K562 (cell line): ENCODE measurements around the gene UAP1. TPM values are rescaled to one million over a fixed set of nuclear protein-coding genes. Genes with fewer than 3 reads are reported as not detected.

Experiments used
- KLF1 ChIP-seq: fragments of 450-650 bp; IDR thresholded peaks from 2 replicates; pipeline ENCODE4 v1.6.1; 2016; ENCODE audit warnings: missing genetic modification characterization, missing compliant biosample characterization
- KLF10 ChIP-seq: fragments of 250-450 bp; sonication (Bioruptor Pico); IDR thresholded peaks from 2 replicates; pipeline ENCODE4 v1.6.1; 2021; ENCODE audit warnings: matching md5 sums
- KLF6 ChIP-seq: fragments of 250-450 bp; sonication (Bioruptor Pico); IDR thresholded peaks from 2 replicates; pipeline ENCODE4 v1.4.0; 2020; ENCODE audit warnings: mild to moderate bottlenecking, moderate library complexity, borderline replicate concordance
- MEIS2 ChIP-seq: fragments of 450-650 bp; IDR thresholded peaks from 2 replicates; pipeline ENCODE4 v1.6.1; 2014; ENCODE audit warnings: mild to moderate bottlenecking; ENCODE audit not compliant: partially characterized antibody
- NR2F6 ChIP-seq: fragments of 450-650 bp; formaldehyde crosslinking; IDR thresholded peaks from 2 replicates; pipeline ENCODE4 v1.4.0; 2020; ENCODE audit warnings: mild to moderate bottlenecking
- PRPF4 ChIP-seq: fragments of 200-400 bp; formaldehyde crosslinking; IDR thresholded peaks from one replicate; pipeline ENCODE4 v1.6.1; 2017; ENCODE audit warnings: low read length, low read depth, mild to moderate bottlenecking; ENCODE audit not compliant: insufficient read depth, poor library complexity, severe bottlenecking
- SMARCB1 ChIP-seq: IDR thresholded peaks from 2 replicates; pipeline ENCODE4 v1.6.1; 2011; ENCODE audit warnings: improper control_type of control experiment, low read depth; ENCODE audit not compliant: insufficient read length
- TAF15 ChIP-seq: fragments of 200-400 bp; formaldehyde crosslinking; IDR thresholded peaks from 2 replicates; pipeline ENCODE4 v1.6.1; 2017; ENCODE audit warnings: mild to moderate bottlenecking, low read depth, low read length, moderate library complexity
- TAL1 ChIP-seq: fragments of 450-650 bp; IDR thresholded peaks from 2 replicates; pipeline ENCODE4 v1.6.1; 2016; ENCODE audit warnings: mild to moderate bottlenecking
- YBX1 ChIP-seq: fragments of 450-650 bp; IDR thresholded peaks from 2 replicates; pipeline ENCODE4 v1.7.1; 2016; ENCODE audit warnings: mild to moderate bottlenecking
- ZNF143 ChIP-seq: sonication (generic); formaldehyde crosslinking; IDR thresholded peaks from 2 replicates; pipeline ENCODE4 v1.9.0; 2022; ENCODE audit warnings: mild to moderate bottlenecking, missing genetic modification reagents
- ZNF175 ChIP-seq: fragments of 200-800 bp; sonication (Bioruptor generic); IDR thresholded peaks from 2 replicates; pipeline ENCODE4 v1.6.1; 2016; ENCODE audit warnings: low read depth, mild to moderate bottlenecking, missing genetic modification characterization, missing compliant biosample characterization
- ZNF316 ChIP-seq: fragments of 450-650 bp; IDR thresholded peaks from 2 replicates; pipeline ENCODE4 v1.6.1; 2016
- ZNF707 ChIP-seq: fragments of 250-450 bp; sonication (Bioruptor Pico); conservative IDR thresholded peaks from 2 replicates; pipeline ENCODE4 v1.8.0; 2022; ENCODE audit warnings: inconsistent platforms, mild to moderate bottlenecking, moderate library complexity
- ZNF778 ChIP-seq: fragments of 450-650 bp; formaldehyde crosslinking; IDR thresholded peaks from 2 replicates; pipeline ENCODE4 v1.4.0; 2020; ENCODE audit warnings: mild to moderate bottlenecking, moderate library complexity
- polyA plus RNA-seq, 8 experiments: library from polyadenylated mRNA; depleted of rRNA in 4 of 8; stranded (reverse) in 5 of 8; unstranded in 3 of 8; fragments of >200 nt; fragmentation: Nextera tagmentation in 2 of 8; fragmentation: Illumina TruSeq in 1 of 8; extraction: Ambion mirVana in 2 of 8; extraction: Trizol in 1 of 8; gene quantifications; 2 replicates each; pipeline versions ENCODE4 v1.2.1 to v1.2.3, GENCODE V29; 2011 to 2014; ENCODE audit warnings: inconsistent platforms in 1 of 8, missing spikeins in 1 of 8
- total RNA-seq, 7 experiments: library from RNA; depleted of rRNA in 6 of 7; stranded (reverse); fragments of >200 nt in 6 of 7; fragmentation: Illumina TruSeq in 2 of 7; extraction: Trizol in 2 of 7; gene quantifications; 2 replicates each; pipeline versions ENCODE4 v1.2.1 to v1.2.3, GENCODE V29; 2011 to 2021; ENCODE audit warnings: low replicate concordance in 1 of 7
- TF ChIP-seq, protein P1 (sequence below), 3 experiments: fragments of 200-800 bp in 1 of 3; sonication (Bioruptor generic) in 1 of 3; sonication (generic) in 1 of 3; formaldehyde crosslinking in 1 of 3; IDR thresholded peaks; 2 replicates each; pipeline versions ENCODE4 v1.6.1 to v1.8.0; 2016 to 2022; ENCODE audit warnings: mild to moderate bottlenecking in 2 of 3, missing compliant biosample characterization in 2 of 3, missing genetic modification characterization in 2 of 3, missing genetic modification reagents in 1 of 3
- TF ChIP-seq, protein P2 (sequence below): sonication (generic); formaldehyde crosslinking; IDR thresholded peaks from 2 replicates; pipeline ENCODE4 v1.8.0; 2022; ENCODE audit warnings: mild to moderate bottlenecking, missing genetic modification reagents
- TF ChIP-seq, protein P3 (sequence below), 2 experiments: fragments of 450-650 bp; IDR thresholded peaks; 2 replicates each; pipeline ENCODE4 v1.6.1; 2016
- TF ChIP-seq, protein P4 (sequence below): sonication (generic); formaldehyde crosslinking; IDR thresholded peaks from 2 replicates; pipeline ENCODE4 v1.9.0; 2022; ENCODE audit warnings: mild to moderate bottlenecking, missing genetic modification reagents

UAP1 gene
- total and polyA plus RNA-seq, 9 of the 15 experiments (the other 6 are each of a cell fraction or from before 2014, with no cell fraction given) = 182 to 317 (median 213) TPM

DNA sequence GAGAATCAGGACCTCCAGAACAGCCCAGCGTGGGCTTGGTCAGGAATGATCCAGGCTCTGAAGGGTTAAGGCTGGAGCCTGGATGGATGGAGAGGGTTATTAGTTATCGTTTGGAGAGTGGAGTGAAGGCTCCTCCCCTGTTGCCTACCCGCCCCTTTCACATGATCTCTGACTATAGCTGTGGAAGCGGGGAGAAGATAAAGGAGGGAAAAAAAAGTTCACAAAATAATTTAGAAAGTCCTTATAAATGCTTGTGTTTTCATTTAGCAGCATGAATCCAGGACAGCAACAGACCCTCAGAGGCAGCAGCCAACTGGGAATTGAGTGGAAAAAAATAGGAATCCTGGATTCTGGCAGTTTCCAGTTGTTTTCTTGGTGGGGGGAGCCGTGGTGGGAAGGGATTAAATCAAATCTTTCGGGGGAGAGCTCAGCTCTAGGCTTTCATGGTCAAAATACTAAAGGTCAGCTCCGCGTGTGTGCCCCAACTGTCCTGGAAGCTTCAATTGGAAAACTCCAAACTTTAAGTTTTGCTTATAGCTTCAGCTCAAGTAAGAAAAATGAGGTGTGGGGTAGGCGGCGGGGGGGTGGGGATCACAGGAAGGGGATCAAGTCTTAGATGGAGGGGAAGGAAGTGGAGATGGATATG is 70.1 kb downstream of the UAP1 start (continued):
- TF ChIP-seq, protein P1, sequence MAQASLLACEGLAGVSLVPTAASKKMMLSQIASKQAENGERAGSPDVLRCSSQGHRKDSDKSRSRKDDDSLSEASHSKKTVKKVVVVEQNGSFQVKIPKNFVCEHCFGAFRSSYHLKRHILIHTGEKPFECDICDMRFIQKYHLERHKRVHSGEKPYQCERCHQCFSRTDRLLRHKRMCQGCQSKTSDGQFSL (CRISPR knock-in tag; IDR thresholded peaks at IDR 0.05) = no peak
- TF ChIP-seq, protein P1 (tag; IDR thresholded peaks at IDR 0.05) = peak in 1 of 2 experiments; percentile 64; a peak in 1 of 4 replicates
- TF ChIP-seq KLF1 (tag) = no peak
- no peak for TF ChIP-seq ZNF143 (CRISPR knock-in tag)
- no peak for TF ChIP-seq SMARCB1
- no peak; the same call in 1 of the 2 replicates for TF ChIP-seq ZNF707 (CRISPR knock-in tag)
- no peak for TF ChIP-seq TAF15
- TF ChIP-seq ZNF175 (CRISPR knock-in tag) = no peak
- TF ChIP-seq TAL1 = no peak
- TF ChIP-seq, protein P2, sequence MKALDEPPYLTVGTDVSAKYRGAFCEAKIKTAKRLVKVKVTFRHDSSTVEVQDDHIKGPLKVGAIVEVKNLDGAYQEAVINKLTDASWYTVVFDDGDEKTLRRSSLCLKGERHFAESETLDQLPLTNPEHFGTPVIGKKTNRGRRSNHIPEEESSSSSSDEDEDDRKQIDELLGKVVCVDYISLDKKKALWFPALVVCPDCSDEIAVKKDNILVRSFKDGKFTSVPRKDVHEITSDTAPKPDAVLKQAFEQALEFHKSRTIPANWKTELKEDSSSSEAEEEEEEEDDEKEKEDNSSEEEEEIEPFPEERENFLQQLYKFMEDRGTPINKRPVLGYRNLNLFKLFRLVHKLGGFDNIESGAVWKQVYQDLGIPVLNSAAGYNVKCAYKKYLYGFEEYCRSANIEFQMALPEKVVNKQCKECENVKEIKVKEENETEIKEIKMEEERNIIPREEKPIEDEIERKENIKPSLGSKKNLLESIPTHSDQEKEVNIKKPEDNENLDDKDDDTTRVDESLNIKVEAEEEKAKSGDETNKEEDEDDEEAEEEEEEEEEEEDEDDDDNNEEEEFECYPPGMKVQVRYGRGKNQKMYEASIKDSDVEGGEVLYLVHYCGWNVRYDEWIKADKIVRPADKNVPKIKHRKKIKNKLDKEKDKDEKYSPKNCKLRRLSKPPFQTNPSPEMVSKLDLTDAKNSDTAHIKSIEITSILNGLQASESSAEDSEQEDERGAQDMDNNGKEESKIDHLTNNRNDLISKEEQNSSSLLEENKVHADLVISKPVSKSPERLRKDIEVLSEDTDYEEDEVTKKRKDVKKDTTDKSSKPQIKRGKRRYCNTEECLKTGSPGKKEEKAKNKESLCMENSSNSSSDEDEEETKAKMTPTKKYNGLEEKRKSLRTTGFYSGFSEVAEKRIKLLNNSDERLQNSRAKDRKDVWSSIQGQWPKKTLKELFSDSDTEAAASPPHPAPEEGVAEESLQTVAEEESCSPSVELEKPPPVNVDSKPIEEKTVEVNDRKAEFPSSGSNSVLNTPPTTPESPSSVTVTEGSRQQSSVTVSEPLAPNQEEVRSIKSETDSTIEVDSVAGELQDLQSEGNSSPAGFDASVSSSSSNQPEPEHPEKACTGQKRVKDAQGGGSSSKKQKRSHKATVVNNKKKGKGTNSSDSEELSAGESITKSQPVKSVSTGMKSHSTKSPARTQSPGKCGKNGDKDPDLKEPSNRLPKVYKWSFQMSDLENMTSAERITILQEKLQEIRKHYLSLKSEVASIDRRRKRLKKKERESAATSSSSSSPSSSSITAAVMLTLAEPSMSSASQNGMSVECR (CRISPR knock-in tag) = no peak
- TF ChIP-seq, protein P3, sequence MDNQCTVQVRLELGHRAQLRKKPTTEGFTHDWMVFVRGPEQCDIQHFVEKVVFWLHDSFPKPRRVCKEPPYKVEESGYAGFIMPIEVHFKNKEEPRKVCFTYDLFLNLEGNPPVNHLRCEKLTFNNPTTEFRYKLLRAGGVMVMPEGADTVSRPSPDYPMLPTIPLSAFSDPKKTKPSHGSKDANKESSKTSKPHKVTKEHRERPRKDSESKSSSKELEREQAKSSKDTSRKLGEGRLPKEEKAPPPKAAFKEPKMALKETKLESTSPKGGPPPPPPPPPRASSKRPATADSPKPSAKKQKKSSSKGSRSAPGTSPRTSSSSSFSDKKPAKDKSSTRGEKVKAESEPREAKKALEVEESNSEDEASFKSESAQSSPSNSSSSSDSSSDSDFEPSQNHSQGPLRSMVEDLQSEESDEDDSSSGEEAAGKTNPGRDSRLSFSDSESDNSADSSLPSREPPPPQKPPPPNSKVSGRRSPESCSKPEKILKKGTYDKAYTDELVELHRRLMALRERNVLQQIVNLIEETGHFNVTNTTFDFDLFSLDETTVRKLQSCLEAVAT (IDR thresholded peaks at IDR 0.05) = no peak
- no peak for TF ChIP-seq ZNF778 (CRISPR knock-in tag)
- TF ChIP-seq PRPF4 = no peak
- TF ChIP-seq ZNF316 = no peak
- TF ChIP-seq NR2F6 (CRISPR knock-in tag) = no peak
- no peak for TF ChIP-seq KLF10 (CRISPR knock-in tag)
- peak; percentile 40; the same call in 1 of the 2 replicates for TF ChIP-seq KLF6 (CRISPR knock-in tag)
- TF ChIP-seq, protein P4, sequence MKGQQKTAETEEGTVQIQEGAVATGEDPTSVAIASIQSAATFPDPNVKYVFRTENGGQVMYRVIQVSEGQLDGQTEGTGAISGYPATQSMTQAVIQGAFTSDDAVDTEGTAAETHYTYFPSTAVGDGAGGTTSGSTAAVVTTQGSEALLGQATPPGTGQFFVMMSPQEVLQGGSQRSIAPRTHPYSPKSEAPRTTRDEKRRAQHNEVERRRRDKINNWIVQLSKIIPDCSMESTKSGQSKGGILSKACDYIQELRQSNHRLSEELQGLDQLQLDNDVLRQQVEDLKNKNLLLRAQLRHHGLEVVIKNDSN (CRISPR knock-in tag) = no peak
- TF ChIP-seq YBX1 = no peak
- peak; percentile 38 for TF ChIP-seq MEIS2
